Trophoblast cell (in vitro differentiated cells and primary cell): ENCODE data around the gene MAP2K2.
A peak's percentile ranks its signal among the peaks of the same experiment; 100 is the strongest.

Experiments
- DNase-seq, 2 donors: peaks; one replicate each; pipeline ENCODE4 v3.0.0-alpha.2; 2016
- H2AFZ ChIP-seq: 2 replicates; pipeline ENCODE4 v1.6.1; 2013; ENCODE audit warnings: low read length, moderate library complexity, mild to moderate bottlenecking; ENCODE audit not compliant: insufficient read depth, poor library complexity
- H2AK5ac ChIP-seq: 2 replicates; pipeline ENCODE4 v1.6.1; 2013; ENCODE audit warnings: mild to moderate bottlenecking, low read length
- H2BK120ac ChIP-seq: 2 replicates; pipeline ENCODE4 v1.6.1; 2013; ENCODE audit warnings: low read length, mild to moderate bottlenecking, moderate library complexity; ENCODE audit not compliant: insufficient read depth, poor library complexity
- H2BK12ac ChIP-seq: 2 replicates; pipeline ENCODE4 v1.6.1; 2013; ENCODE audit warnings: mild to moderate bottlenecking, low read length, moderate library complexity
- H2BK5ac ChIP-seq: 2 replicates; pipeline ENCODE4 v1.6.1; 2013; ENCODE audit warnings: low read length, low read depth, moderate library complexity, mild to moderate bottlenecking; ENCODE audit not compliant: poor library complexity
- H3K14ac ChIP-seq: 2 replicates; pipeline ENCODE4 v1.6.1; 2013; ENCODE audit warnings: mild to moderate bottlenecking, low read length
- H3K18ac ChIP-seq: 2 replicates; pipeline ENCODE4 v1.6.1; 2013; ENCODE audit warnings: mild to moderate bottlenecking, low read length
- H3K23ac ChIP-seq: 2 replicates; pipeline ENCODE4 v1.6.1; 2013; ENCODE audit warnings: low read length
- H3K27ac ChIP-seq: 2 replicates; pipeline ENCODE4 v1.5.1; 2013; ENCODE audit warnings: low read depth, mild to moderate bottlenecking, inconsistent platforms, low read length, moderate library complexity
- H3K27me3 ChIP-seq: 2 replicates; pipeline ENCODE4 v1.6.1; 2013; ENCODE audit warnings: inconsistent platforms, mild to moderate bottlenecking, low read length, moderate library complexity; ENCODE audit not compliant: insufficient read depth
- H3K36me3 ChIP-seq, 2 experiments: 1 replicate in 1 of 2; 2 replicates in 1 of 2; pipeline ENCODE4 v1.6.1; 2013; ENCODE audit warnings: low read length in 2 of 2, mild to moderate bottlenecking in 2 of 2, moderate library complexity in 1 of 2; ENCODE audit not compliant: insufficient read depth in 2 of 2, control insufficient read depth in 1 of 2
- H3K4ac ChIP-seq: 2 replicates; pipeline ENCODE4 v1.6.1; 2013; ENCODE audit warnings: low read depth, mild to moderate bottlenecking, low read length, moderate library complexity
- H3K4me1 ChIP-seq, 2 experiments: 1 replicate in 1 of 2; 2 replicates in 1 of 2; pipeline ENCODE4 v1.6.1; 2013; ENCODE audit warnings: low read length in 2 of 2, mild to moderate bottlenecking in 2 of 2, moderate library complexity in 1 of 2; ENCODE audit not compliant: insufficient read depth in 2 of 2, control insufficient read depth in 1 of 2
- H3K4me2 ChIP-seq: 2 replicates; pipeline ENCODE4 v1.6.1; 2013; ENCODE audit warnings: inconsistent platforms, mild to moderate bottlenecking, low read length, moderate library complexity
- H3K4me3 ChIP-seq: 2 replicates; pipeline ENCODE4 v1.5.1; 2013; ENCODE audit warnings: mild to moderate bottlenecking, low read depth, low read length, inconsistent platforms
- H3K79me1 ChIP-seq: one replicate; pipeline ENCODE4 v1.6.1; 2013; ENCODE audit warnings: low read length
- H3K79me2 ChIP-seq: 2 replicates; pipeline ENCODE4 v1.6.1; 2013; ENCODE audit warnings: low read length, mild to moderate bottlenecking; ENCODE audit not compliant: control insufficient read depth, insufficient read depth, poor library complexity
- H3K9ac ChIP-seq: 2 replicates; pipeline ENCODE4 v1.6.1; 2013; ENCODE audit warnings: mild to moderate bottlenecking, low read length
- H3K9me3 ChIP-seq: 2 replicates; pipeline ENCODE4 v1.6.1; 2013; ENCODE audit warnings: low read depth, mild to moderate bottlenecking, control low read depth, inconsistent platforms, low read length; ENCODE audit not compliant: insufficient read depth
- H4K12ac ChIP-seq: 2 replicates; pipeline ENCODE4 v1.6.1; 2013; ENCODE audit warnings: low read depth, mild to moderate bottlenecking, low read length, moderate library complexity
- H4K8ac ChIP-seq: 2 replicates; pipeline ENCODE4 v1.6.1; 2013; ENCODE audit warnings: low read depth, mild to moderate bottlenecking, low read length, moderate library complexity
- H4K91ac ChIP-seq: one replicate; pipeline ENCODE4 v1.6.1; 2013; ENCODE audit warnings: low read depth, mild to moderate bottlenecking, low read length, moderate library complexity
- WGBS: extraction: QIAGEN DNeasy Blood & Tissue Kit; methylation state at CpG from one replicate; pipeline ENCODE4 v1.1.7; 2013; ENCODE audit warnings: missing lambda C conversion rate; ENCODE audit not compliant: insufficient read length, insufficient coverage; ENCODE audit errors: extremely low coverage; 5-methylcytosine and 5-hydroxymethylcytosine counted together

Gene MAP2K2

GRCh38 chr19:4089946-4090345 lies 34.0 kb downstream of the MAP2K2 start:
- Histone ChIP-seq H3K36me3 (peaks cover 44 to 52% of the 10 kb centered on the region in 2 experiments), H3K4me3 (no peak overlapping the region), H3K79me1 (peaks cover 10% of the 10 kb centered on the region), H2AK5ac (no peak overlapping the region), H3K9ac (no peak overlapping the region), H3K4me1 (peaks cover 13 to 20% of the 10 kb centered on the region in 2 experiments), H3K27me3 (no peaks in the 10 kb centered on the region), H4K12ac (peak overlapping the region; percentile 32), H4K8ac (peak overlapping the region; percentile 3), H3K23ac (no peak overlapping the region), H2AFZ (no peak overlapping the region), H3K9me3 (no peaks in the 10 kb centered on the region), H2BK5ac (peak overlapping the region; percentile 65), H3K4ac (no peak overlapping the region), H3K18ac (peak overlapping the region; percentile 33), H2BK120ac (peak overlapping the region; percentile 50), H2BK12ac (no peak overlapping the region), H4K91ac (peak overlapping the region; percentile 64), H3K4me2 (no peak overlapping the region), H3K27ac (peak overlapping the region; percentile 32), H3K79me2 (no peaks in the 10 kb centered on the region), H3K14ac (peak overlapping the region; percentile 18)
- no CpG with 5 or more reads among the region's 22 CpGs for WGBS
- peak; percentile 46 to 66 for DNase-seq

- no peak overlapping the region for H2AFZ ChIP-seq
- no peaks in the 10 kb centered on the region for H3K79me2 ChIP-seq
- H4K12ac ChIP-seq, result peak overlapping the region; percentile 32
- H2BK5ac ChIP-seq, result peak overlapping the region; percentile 65
- H3K18ac ChIP-seq, result peak overlapping the region; percentile 33
- H3K9ac ChIP-seq, result no peak overlapping the region
- no peak overlapping the region for H3K4me2 ChIP-seq
- peak overlapping the region; percentile 50 for H2BK120ac ChIP-seq
- no peaks in the 10 kb centered on the region for H3K9me3 ChIP-seq
- H3K36me3 ChIP-seq, result peaks cover 39 to 47% of the 10 kb centered on the region in 2 experiments
- peak overlapping the region; percentile 3 for H4K8ac ChIP-seq
- peak; percentile 68 to 77 for DNase-seq
- peak overlapping the region; percentile 31 for H3K27ac ChIP-seq
- H4K91ac ChIP-seq, result peak overlapping the region; percentile 64
- WGBS, result no CpG with 5 or more reads among the region's 26 CpGs
- H3K4me1 ChIP-seq, result peaks cover 16 to 23% of the 10 kb centered on the region in 2 experiments
- peak overlapping the region; percentile 71 for H2AK5ac ChIP-seq
- H3K23ac ChIP-seq, result no peak overlapping the region
- peak overlapping the region; percentile 18 for H3K14ac ChIP-seq
- no peak overlapping the region for H3K4me3 ChIP-seq
- H3K27me3 ChIP-seq, result no peaks in the 10 kb centered on the region
- H3K79me1 ChIP-seq, result peaks cover 13% of the 10 kb centered on the region
- peak overlapping the region; percentile 25 for H2BK12ac ChIP-seq
- H3K4ac ChIP-seq, result no peak overlapping the region
Observed at GRCh38 chr19:4089400-4089908, 34.5 kb downstream of the MAP2K2 start.

GRCh38 chr19:4088975-4089374 lies 34.9 kb downstream of the MAP2K2 start:
- Histone ChIP-seq H3K4me2 (no peak overlapping the region), H3K4me1 (peaks cover 20 to 28% of the 10 kb centered on the region in 2 experiments), H4K8ac (no peak overlapping the region), H3K9me3 (no peaks in the 10 kb centered on the region), H2AK5ac (no peak overlapping the region), H4K12ac (peak overlapping the region; percentile 32), H2AFZ (no peak overlapping the region), H2BK12ac (peak overlapping the region; percentile 25), H2BK120ac (peak overlapping the region; percentile 50), H3K27ac (peak overlapping the region; percentile 31), H3K23ac (no peak overlapping the region), H3K14ac (no peak overlapping the region), H3K79me2 (no peaks in the 10 kb centered on the region), H4K91ac (peak overlapping the region; percentile 64), H3K79me1 (peaks cover 16% of the 10 kb centered on the region), H3K27me3 (no peaks in the 10 kb centered on the region), H3K4me3 (no peak overlapping the region), H2BK5ac (peak overlapping the region; percentile 65), H3K4ac (no peak overlapping the region), H3K18ac (no peak overlapping the region), H3K36me3 (peaks cover 35 to 42% of the 10 kb centered on the region in 2 experiments), H3K9ac (no peak overlapping the region)
- peak in 1 of 2 donors; percentile 37 for DNase-seq
- no CpG with 5 or more reads among the region's 2 CpGs for WGBS

- H3K14ac ChIP-seq, result peak overlapping the region; percentile 66
- no peak for DNase-seq
- no peaks in the 10 kb centered on the region for H3K27me3 ChIP-seq
- no peak overlapping the region for H3K23ac ChIP-seq
- no peak overlapping the region for H4K8ac ChIP-seq
- H3K4ac ChIP-seq, result no peak overlapping the region
- no CpG with 5 or more reads among the region's 31 CpGs for WGBS
- no peak overlapping the region for H3K4me2 ChIP-seq
- no peak overlapping the region for H2BK5ac ChIP-seq
- H4K91ac ChIP-seq, result peak overlapping the region; percentile 36
- no peak overlapping the region for H3K9ac ChIP-seq
- H3K18ac ChIP-seq, result peak overlapping the region; percentile 57
- H2AK5ac ChIP-seq, result no peak overlapping the region
- H3K9me3 ChIP-seq, result no peaks in the 10 kb centered on the region
- peak overlapping the region; percentile 31 for H2AFZ ChIP-seq
- peaks cover 1% of the 10 kb centered on the region for H3K79me2 ChIP-seq
- H3K79me1 ChIP-seq, result peaks cover 22% of the 10 kb centered on the region
- peak overlapping the region; percentile 69 for H2BK12ac ChIP-seq
- H4K12ac ChIP-seq, result no peak overlapping the region
- peaks cover 28 to 34% of the 10 kb centered on the region in 2 experiments for H3K36me3 ChIP-seq
- no peak overlapping the region for H2BK120ac ChIP-seq
- peaks cover 29 to 38% of the 10 kb centered on the region in 2 experiments for H3K4me1 ChIP-seq
- H3K4me3 ChIP-seq, result no peak overlapping the region
- H3K27ac ChIP-seq, result no peak overlapping the region
Observed at GRCh38 chr19:4087787-4088679, 35.9 kb downstream of the MAP2K2 start.
